Measurements from ENCODE around the gene WRNIP1.
A peak's percentile ranks its signal among the peaks of the same experiment; 100 is the strongest.
"Not testable (repeated sequence)": the region's sequence is repeated elsewhere in the genome, so short reads cannot be mapped to it uniquely, and the experiment has no call there.

WRNIP1 gene

GRCh38 chr6:2790588-2791449, 25.6 kb downstream of the WRNIP1 start:
- peak; percentile 55 for DNase-seq

GRCh38 chr6:2791450-2791974, 26.3 kb downstream of the WRNIP1 start:
- no peak for DNase-seq

GRCh38 chr6:2792330-2793110, 27.3 kb downstream of the WRNIP1 start:
- DNase-seq = no peak

- DNase-seq = peak; percentile 21
These were observed 28.4 kb downstream of the WRNIP1 start for GRCh38 chr6:2793534-2794151.

GRCh38 chr6:2794171-2794730, 29.1 kb downstream of the WRNIP1 start:
- no peak for DNase-seq

GRCh38 chr6:2795162-2795561, 30.0 kb downstream of the WRNIP1 start:
- no peak for DNase-seq

- DNase-seq = no peak
These were observed 30.8 kb downstream of the WRNIP1 start for GRCh38 chr6:2795956-2796355.

- DNase-seq = no peak
These were observed 31.7 kb downstream of the WRNIP1 start for GRCh38 chr6:2796861-2797260.

- no peak for DNase-seq
These were observed 32.4 kb downstream of the WRNIP1 start for GRCh38 chr6:2797564-2798031.

GRCh38 chr6:2798586-2799134, 33.5 kb downstream of the WRNIP1 start:
- DNase-seq = no peak

GRCh38 chr6:2799936-2800527, 34.8 kb downstream of the WRNIP1 start:
- peak; percentile 19 for DNase-seq

- no peak for DNase-seq
These were observed 35.5 kb downstream of the WRNIP1 start for GRCh38 chr6:2800552-2801316.

GRCh38 chr6:2801687-2802086, 36.5 kb downstream of the WRNIP1 start:
- DNase-seq = not testable (repeated sequence)

GRCh38 chr6:2802521-2803060, 37.4 kb downstream of the WRNIP1 start:
- DNase-seq = no peak

- DNase-seq = no peak
These were observed 38.7 kb downstream of the WRNIP1 start for GRCh38 chr6:2803731-2804429.

- no peak for DNase-seq
These were observed 39.3 kb downstream of the WRNIP1 start for GRCh38 chr6:2804516-2804915.

GRCh38 chr6:2805031-2805430, 39.8 kb downstream of the WRNIP1 start:
- no peak for DNase-seq

GRCh38 chr6:2806644-2807043, 41.5 kb downstream of the WRNIP1 start:
- no peak for DNase-seq

- DNase-seq = no peak
These were observed 42.3 kb downstream of the WRNIP1 start for GRCh38 chr6:2807342-2808090.

- no peak for DNase-seq
These were observed 43.8 kb downstream of the WRNIP1 start for GRCh38 chr6:2809015-2809414.

Data from stimulated activated CD4-positive, alpha-beta T cell treated with anti-CD3 and anti-CD28 coated beads, Interleukin-4, amount 100 ng/mL, for 24 hours (primary cell).